HG02938 (cell line): ENCODE data around the gene LRRC43.
"Not testable (repeated sequence)": the region's sequence is repeated elsewhere in the genome, so short reads cannot be mapped to it uniquely, and the experiment has no call there.

Experiments used
- ATAC-seq: cut with Tn5 transposase; IDR thresholded peaks from one replicate; pipeline ENCODE4 v1.9.1; 2021; ENCODE audit warnings: mild to moderate bottlenecking, moderate library complexity; ENCODE audit not compliant: unreplicated experiment

The LRRC43 gene

DNA sequence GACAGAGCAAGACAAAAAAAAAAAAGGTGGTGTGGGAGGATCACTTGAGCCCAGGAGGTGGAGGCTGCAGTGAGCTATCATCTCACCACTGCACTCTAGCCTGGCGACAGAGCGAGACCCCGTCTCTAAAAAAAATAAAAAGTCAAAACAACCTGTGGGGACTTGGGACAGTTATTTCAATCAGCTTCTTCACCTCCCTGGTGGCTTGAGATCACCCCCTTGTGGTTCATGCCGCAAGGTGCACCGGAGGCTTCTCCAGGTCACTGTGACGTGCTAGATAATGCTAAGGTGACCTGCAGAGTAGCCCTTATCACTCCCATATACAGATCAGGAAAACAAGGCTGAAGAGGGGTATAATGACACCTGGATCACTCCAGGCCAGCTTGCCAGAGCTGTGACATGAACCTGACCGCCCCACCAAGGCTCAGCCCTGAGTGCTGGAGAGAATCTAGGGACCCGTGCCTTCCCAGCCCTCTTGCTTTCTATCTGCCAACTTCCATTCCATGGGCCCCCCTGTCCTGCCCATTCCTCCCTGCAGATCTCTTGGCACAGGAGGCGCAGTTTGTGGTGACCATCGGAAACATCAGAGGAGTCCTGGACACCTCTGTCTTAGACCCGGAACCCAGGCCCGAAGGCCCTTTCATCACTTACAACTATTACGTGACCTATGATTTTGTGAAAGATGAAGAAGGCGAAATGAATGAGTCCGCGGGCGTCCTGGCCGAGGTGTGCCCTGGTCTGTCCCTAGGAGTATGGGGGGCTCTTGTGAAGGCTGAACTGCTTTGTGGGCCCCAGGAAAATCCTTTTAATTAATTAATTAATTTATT, 8.1 kb downstream of the LRRC43 start:
- no peak for ATAC-seq

DNA sequence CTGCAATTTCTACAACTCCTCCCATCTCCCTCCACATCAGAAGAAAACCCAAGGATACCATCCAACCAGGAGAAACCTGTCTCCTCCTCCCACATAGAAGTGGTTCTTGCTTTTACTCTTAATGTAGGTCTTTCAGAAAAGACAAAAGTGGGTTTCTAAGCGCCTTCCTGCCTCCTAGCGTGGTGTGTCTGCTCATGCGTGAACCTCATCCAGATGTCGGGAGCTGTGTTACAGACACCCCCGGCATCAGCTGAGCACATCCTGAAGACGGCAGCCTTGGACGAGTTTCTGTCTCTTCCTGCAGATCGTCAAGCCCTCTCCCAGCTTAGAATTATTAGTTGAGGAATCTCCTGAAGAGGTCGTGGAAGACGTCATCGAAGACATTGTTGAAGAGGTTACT, 9.5 kb downstream of the LRRC43 start:
- no peak for ATAC-seq

DNA sequence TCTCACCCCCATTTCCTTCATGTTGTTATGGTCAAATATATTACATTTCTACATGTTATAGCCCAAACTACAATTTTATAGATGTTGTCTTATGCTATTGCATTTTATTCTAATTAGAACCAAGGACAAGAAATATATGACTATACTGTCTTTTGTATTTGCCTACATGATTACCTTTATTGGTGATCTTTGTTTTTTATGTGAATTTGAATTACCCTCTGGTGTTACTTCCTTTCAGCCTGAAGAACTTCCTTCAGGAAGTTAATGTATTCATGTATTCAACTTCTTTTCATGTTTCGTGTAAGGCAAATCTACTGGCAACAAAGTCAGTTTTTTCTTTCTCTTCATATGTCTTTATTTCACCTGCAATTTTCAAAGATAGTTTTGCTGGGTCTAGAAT, 11.9 kb downstream of the LRRC43 start:
- no peak for ATAC-seq

DNA sequence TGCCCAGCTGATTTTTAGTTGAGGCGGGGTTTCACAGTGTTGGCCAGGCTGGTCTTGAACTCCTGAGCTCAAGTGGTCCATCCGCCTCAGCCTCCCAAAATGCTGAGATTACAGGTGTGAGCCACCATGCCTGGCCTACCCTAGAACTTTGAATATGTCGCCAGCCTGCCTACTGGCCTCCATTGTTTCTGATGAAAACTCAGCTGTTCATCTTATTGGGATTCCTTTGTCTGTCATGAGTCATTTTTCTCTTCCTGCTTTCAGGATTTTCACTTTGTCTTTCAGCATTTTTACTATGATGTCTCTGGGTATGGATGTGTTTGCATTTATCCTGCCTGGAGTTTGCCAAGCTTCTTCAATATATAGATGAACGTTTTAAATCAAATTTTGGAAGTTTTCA, 12.5 kb downstream of the LRRC43 start:
- no peak for ATAC-seq

DNA sequence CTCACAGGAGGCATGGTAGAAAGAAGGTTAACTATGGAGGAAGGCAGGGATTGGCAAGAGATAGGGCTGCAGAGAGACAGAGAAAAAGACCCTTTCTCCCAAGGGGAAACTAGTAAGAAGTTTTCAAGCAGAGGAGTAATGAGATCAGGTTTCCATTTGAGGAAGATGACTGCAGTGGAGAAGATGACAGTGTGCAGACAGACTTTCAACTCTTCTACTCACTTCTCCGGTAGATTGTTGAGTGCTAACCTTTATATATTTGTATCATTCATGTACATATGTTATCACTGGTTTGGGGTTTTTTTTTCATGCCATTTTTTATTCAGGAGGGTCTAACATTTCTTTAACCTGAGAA, 14.7 kb downstream of the LRRC43 start:
- no peak for ATAC-seq

DNA sequence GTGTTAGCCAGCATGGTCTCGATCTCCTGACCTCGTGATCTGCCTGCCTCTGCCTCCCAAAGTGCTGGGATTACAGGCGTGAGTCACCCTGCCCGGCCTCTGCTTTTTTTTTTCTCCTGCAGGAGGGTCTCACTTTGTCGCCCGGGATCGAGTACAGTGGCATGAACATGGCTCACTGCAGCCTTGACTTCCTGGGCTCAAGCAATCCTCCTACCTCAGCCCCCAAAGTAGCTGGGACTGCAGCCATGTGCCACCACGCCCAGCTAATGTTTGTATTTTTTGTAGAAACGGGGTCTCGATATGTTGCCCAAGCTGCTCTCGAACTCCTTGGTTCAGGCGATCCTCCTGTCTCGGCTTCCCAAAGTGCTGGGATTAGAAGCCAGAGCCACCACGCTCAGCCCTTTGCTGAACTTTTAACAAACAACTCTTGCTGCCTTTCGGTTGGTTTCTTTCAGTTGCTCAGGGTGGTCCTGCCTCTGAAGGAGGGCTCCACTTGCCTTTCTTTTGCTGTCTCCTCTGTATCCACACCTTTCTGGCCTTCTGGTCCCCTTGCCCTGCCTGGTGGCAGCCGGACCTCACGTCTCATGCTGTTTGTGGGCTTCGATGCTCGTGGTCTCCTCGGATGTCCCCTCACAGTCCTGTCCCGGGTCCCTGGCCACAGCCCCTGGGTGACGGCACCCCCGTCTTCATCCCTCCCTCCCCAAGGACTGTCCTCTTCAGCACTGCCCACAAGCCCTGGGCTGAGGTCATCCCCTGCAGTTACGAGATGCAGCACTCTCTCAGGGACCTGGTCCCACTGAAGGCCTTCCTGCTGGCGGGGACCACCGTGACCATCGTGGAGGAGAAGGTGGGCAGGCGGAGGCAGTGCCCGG, 16.8 kb downstream of the LRRC43 start:
- ATAC-seq: no peak

DNA sequence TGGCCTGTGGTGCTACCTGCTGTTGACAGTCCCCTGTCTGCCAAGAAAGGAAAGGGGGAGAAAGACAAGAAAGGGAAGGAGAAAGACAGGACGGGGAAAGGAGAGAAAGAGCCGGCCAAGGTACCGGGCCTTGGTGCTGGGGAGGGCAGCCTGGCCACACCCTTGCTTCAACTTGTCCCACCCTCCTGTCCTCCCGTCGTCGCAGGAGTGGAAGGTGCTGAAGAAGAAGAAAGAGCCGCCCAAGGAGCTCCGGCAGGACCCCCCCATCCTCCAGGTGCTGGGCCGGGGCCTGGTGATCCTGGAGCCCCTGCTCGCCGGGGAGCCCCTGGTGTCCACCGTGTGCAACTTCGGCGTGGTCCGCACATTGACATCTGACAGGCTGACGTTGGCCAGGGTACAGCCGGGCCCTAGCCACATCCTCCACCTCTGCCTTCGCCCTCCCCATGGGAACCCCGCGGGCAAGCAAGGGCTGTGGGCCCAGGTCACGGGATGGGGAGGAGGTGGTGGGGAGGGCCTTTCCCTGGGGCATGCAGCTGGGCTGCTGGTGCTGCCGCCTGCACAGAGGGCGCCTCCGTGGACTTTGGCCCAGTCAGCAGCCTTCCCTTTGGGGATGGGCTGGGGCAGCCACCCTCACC, 17.7 kb downstream of the LRRC43 start:
- no peak for ATAC-seq

DNA sequence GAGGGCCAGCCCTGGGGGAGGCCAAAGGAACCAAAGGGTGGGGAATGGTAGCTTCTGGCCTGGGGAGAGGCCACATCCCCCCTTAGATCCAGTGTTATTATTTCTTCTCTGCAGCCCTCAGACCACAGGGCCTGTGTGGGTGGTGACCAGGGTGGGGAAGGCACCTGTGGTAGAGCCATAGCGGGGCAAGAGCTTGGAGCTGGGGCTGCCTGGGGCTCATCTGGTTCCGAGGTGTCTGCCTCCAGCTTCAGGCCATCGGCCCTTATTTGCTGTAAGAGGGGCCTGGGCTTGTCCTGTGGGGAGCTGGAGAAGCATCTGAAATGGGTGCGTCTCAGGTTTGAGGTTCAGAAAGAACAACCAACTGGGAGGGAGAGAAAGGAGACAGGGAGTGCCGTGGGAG, 18.5 kb downstream of the LRRC43 start:
- no peak for ATAC-seq

DNA sequence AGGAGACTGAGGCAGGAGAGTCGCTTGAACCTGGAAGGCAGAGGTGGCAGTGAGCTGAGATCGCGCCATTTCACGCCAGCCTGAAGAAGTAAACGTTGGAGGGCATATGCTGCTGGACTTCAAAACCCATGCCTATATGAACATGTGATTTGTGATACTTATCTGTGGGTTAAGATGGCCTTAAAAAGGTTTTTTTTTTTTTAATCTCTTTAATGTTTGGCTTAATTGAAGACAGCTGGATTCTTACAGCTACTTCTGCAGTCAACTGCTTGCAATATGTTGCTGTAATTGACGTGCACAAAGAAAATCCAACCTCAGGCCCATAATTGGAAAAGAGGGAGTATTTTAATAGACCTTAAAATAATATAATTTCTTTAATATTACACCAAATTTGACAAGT, 19.1 kb downstream of the LRRC43 start:
- ATAC-seq: no peak

DNA sequence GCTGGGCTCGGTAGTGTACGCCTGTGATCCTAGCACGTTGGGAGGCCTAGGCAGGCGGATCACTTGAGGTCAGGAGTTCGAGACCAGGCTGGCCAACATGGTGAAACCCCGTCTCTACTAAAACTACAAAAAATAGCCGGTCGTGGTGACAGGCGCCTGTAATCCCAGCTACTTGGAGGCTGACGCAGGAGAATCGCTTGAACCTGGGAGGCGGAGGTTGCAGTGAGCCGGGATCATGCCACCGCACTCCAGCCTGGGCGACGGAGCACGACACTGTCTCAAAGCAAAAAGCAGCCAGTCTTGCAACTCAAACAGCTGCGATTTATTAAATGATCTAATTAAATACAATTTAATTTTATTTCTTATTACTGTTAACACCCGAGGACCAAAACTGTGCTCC, 19.9 kb downstream of the LRRC43 start:
- ATAC-seq: not testable (repeated sequence)

DNA sequence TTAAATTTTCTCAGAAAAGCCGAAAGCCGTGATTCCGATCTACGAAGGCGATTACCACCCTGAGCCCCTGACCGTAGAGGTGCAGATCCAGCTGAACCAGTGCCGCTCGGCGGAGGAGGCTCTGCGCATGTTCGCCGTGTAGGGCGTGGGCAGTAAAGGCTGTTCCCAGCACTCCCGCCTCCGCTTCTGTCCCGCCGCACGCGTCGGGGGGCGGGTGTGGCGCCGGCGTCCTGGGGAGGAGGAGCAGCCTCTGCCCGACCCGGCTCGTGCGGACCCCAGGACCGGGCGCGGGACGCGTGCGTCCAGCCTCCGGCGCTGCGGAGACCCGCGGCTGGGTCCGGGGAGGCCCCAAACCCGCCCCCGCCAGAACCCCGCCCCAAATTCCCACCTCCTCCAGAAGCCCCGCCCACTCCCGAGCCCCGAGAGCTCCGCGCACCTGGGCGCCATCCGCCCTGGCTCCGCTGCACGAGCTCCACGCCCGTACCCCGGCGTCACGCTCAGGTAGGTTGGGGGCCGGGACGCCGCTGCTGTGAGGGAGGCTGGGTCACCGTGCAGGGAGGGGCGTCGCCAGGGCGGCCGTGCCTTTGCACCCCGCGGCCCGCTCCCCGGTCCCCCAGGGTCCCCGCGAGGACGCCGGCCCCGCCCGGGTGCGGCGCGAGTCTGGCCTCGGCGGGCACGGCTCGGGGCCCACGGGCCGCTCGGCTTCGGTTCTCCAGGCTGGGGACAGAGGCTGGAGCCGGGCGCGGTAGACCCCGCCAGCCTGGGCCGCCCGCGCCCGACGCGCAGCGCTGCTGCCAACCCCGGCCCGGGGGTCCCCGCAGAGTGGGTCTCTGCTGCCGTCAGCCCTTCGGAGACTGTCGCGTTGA, 20.6 kb downstream of the LRRC43 start, which contains the start of gene B3GNT4:
TSS of gene B3GNT4 (plus strand) at position 409 of the 866 bp plus-strand sequence. CDS start 910 bp downstream, outside the sequence.
- ATAC-seq: no peak

DNA sequence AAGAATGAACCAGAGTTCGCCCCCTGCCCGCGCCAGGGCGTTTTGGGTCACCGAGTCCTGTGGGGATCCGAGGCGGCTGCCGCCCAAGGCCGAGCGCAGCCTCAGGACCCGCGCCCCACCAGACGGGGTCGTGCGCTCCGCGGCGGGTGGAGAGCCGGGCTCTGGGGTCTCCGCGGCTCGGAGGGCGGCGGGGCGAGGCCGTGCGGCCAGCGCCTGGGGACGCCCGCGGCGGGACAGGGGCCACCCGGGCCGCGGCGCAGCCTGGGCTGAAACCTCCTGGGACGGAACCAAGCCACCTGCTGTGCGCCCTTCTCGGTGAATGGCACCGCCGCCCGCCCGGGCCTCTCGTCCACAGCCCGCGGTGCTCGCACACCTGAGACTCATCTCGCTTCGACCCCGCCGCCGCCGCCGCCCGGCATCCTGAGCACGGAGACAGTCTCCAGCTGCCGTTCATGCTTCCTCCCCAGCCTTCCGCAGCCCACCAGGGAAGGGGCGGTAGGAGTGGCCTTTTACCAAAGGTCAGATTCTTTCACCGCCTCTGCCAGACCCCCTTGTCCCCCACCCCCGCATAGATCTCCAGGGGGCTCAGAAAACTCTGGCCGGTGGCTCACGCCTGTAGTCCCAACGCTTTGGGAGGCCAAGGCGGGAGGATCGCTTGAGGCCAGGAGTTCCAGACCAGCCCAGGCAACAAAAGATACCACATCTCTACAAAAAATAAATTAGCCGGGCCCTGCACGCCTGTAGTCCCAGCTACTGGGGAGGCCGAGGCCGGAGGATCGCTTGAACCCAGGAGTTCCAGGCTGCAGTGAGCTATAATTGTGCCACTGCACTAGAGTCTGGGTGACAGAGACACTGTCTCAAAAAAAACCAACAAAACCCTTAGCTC, 21.5 kb downstream of the LRRC43 start:
- ATAC-seq: no peak

DNA sequence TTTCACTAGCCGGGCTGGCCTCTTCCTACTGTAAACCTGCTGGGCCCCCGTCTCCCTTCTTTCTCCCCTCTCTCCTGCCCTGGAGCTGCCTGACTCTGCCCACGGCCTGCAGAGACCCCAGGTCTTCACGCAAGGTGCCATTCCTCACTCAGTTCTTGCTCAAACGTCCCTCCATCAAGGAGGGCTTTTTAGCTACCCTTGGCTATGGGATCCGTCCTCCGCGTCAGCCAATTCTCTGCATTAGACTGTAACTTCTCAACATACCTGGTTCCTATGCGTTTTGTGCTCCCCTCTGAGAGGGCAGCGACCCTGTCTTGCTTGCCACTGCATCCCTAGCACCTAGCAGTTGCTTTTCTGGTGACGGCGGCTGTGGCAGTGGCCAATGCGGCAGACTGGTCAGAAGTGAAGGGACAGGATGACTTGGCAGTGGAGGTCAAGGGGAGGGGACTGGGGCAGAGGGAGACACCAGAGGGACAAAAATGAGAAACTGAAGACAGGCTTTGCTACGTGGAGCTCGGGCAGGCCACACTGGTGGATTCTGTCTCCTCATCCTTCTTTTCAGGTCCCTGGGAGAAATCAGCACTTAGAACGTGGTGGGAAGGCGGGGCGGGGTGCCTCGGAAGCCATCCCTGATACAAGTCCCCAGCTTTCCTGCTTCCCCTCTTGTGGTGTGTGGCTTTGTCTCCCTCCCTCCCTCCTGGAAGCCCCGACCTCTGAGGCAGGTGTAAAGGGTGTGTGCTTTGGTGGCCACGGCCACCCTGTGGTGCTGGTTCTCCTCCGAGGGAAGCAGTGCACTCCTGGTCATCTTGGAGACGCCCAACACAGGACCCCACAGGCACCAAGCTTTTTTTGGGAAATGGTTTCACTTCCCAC, 22.4 kb downstream of the LRRC43 start:
- no peak for ATAC-seq

DNA sequence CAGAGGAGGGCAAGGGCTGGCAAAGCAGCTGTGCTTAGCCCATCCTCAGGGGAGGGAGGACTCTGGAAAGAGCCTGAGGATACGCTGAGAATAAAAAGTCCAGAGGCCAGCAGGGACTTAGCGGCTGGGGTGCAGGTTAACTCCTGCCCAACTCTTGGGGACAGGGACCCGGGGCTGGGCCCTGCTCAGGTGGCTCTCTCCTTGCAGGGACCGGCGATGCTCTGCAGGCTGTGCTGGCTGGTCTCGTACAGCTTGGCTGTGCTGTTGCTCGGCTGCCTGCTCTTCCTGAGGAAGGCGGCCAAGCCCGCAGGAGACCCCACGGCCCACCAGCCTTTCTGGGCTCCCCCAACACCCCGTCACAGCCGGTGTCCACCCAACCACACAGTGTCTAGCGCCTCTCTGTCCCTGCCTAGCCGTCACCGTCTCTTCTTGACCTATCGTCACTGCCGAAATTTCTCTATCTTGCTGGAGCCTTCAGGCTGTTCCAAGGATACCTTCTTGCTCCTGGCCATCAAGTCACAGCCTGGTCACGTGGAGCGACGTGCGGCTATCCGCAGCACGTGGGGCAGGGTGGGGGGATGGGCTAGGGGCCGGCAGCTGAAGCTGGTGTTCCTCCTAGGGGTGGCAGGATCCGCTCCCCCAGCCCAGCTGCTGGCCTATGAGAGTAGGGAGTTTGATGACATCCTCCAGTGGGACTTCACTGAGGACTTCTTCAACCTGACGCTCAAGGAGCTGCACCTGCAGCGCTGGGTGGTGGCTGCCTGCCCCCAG, 23.4 kb downstream of the LRRC43 start:
- no peak for ATAC-seq

DNA sequence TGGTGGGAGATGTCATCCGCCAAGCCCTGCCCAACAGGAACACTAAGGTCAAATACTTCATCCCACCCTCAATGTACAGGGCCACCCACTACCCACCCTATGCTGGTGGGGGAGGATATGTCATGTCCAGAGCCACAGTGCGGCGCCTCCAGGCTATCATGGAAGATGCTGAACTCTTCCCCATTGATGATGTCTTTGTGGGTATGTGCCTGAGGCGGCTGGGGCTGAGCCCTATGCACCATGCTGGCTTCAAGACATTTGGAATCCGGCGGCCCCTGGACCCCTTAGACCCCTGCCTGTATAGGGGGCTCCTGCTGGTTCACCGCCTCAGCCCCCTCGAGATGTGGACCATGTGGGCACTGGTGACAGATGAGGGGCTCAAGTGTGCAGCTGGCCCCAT, 24.1 kb downstream of the LRRC43 start:
- no peak for ATAC-seq

DNA sequence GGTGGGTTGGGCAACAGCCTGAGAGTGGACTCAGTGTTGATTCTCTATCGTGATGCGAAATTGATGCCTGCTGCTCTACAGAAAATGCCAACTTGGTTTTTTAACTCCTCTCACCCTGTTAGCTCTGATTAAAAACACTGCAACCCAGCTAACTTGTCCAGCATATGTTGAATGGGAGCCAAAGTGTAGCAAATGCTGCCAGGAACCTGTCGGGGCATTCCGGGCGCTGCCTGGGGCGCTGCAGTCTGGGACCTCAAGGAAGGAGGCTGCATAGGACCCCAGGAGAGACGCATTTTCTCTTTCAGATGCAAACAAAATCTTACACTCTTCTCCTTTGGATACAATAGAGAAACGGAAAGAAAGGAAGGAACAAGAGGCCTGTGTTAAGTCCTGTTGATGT, 24.5 kb downstream of the LRRC43 start:
- ATAC-seq: no peak

DNA sequence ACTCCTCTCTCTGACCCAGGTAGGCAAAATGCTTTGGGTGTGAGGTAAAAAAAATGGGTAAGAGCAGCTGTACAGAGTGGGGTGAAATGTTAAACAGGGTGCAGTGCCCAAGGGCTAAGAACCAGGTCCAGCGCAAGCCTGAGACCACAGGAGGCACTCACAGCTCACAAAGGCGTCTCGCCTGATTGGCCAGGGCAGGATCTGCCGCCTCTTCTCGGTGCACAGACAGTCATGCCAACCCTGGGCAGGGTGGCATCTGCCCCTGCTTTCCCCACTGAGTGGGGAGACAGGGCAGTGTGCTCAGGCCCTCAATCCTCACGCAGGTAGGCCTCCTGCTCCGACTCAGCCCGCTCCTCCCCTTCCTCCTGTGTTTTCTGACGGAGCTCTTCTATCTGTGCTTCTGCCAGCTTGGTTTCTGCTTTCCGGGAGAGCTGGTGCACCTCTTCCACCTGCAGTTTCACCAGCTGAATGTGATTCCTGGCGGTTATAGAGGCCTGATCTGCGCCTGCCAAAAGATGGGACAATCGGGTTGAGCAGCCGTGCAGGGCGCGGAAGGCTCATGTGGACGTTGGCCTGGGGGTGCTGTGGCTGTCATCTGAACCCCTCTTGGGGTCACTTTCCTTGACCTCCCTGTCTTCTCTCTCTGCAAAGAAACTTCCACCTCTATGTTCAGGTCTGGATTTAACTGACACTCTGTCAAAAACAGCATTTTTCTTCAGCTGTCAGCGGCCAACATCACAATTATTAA, 25.3 kb downstream of the LRRC43 start:
- no peak for ATAC-seq
